Measurements from ENCODE around the gene NES.

Gene NES

DNA sequence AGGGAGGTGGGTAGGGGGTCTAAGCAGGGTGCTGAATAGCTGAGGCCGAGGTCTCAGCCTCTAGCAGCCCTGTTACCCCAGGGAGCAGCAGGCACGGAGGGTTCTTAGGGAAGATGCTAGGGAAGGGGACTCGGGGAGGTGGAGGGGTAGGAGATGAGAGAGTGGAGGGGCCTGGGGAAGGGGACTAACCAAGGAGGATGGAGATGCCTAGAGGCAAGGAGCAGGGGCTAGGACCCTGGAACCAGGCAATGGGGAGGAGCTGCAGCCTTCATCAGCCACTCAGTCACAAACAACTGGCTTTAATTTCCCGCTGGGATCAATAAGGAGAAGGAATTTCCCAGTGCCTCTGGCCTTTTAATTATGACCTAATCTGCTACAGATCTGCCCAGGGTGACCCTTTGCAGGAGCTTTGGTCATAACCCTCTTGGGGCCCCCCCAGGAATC, 31.0 kb upstream of the NES start:
- no peak for DNase-seq (ENCODE audit: low read depth)

DNA sequence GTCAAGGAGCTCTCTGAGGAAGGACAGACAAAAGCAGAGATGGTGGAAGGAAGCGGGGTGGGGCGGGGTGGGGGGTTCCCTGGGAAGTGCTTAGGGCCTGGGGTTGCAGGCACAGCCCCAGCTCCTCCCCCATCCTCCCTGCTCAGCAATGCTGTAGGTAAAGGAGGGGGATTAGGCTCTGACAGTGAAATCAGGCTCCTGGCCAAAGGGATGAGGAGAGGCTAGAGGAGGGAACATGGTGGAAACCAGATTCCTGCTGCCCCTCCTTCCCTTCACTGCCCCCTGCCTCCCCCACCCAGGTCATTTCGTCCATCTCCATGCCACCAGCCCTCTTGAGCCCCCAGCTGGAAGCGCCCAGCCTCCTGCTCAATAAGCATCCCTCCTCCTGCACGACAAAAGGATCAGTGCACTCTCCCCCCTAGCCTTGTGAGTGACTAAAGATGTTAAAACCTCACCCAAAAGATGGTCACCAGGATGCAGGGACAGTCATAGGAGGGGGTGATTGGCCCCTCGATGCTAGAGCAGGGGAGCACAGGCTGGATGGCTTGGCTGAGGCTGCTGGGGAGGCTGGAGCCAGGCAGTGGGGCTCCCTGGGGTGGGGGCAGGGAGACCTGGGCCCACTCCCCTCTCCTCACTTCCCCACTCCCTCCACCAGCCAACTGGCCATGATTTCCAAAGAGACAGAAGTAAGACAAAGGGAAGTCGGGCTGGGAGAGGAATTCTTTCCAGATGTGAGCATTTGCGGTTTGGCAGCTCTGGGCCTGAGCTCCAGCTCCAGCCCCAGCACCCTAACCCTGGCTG, 30.4 kb upstream of the NES start:
- TF ChIP-seq, protein P1, sequence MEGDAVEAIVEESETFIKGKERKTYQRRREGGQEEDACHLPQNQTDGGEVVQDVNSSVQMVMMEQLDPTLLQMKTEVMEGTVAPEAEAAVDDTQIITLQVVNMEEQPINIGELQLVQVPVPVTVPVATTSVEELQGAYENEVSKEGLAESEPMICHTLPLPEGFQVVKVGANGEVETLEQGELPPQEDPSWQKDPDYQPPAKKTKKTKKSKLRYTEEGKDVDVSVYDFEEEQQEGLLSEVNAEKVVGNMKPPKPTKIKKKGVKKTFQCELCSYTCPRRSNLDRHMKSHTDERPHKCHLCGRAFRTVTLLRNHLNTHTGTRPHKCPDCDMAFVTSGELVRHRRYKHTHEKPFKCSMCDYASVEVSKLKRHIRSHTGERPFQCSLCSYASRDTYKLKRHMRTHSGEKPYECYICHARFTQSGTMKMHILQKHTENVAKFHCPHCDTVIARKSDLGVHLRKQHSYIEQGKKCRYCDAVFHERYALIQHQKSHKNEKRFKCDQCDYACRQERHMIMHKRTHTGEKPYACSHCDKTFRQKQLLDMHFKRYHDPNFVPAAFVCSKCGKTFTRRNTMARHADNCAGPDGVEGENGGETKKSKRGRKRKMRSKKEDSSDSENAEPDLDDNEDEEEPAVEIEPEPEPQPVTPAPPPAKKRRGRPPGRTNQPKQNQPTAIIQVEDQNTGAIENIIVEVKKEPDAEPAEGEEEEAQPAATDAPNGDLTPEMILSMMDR (conservative IDR thresholded peaks at IDR 0.05; ENCODE audit: low read depth, low read length) = no peak
- H3K4me3 ChIP-seq (ENCODE audit: low read depth, low read length) = no peak overlapping the region
- DNase-seq (ENCODE audit: low read depth) = peak; percentile 50

More for the DNA sequence above, 31.0 kb upstream of the NES start:
- TF ChIP-seq, protein P1 (conservative IDR thresholded peaks at IDR 0.05; ENCODE audit: low read depth, low read length) = no peak
- H3K4me3 ChIP-seq (ENCODE audit: low read depth, low read length) = no peak overlapping the region

DNA sequence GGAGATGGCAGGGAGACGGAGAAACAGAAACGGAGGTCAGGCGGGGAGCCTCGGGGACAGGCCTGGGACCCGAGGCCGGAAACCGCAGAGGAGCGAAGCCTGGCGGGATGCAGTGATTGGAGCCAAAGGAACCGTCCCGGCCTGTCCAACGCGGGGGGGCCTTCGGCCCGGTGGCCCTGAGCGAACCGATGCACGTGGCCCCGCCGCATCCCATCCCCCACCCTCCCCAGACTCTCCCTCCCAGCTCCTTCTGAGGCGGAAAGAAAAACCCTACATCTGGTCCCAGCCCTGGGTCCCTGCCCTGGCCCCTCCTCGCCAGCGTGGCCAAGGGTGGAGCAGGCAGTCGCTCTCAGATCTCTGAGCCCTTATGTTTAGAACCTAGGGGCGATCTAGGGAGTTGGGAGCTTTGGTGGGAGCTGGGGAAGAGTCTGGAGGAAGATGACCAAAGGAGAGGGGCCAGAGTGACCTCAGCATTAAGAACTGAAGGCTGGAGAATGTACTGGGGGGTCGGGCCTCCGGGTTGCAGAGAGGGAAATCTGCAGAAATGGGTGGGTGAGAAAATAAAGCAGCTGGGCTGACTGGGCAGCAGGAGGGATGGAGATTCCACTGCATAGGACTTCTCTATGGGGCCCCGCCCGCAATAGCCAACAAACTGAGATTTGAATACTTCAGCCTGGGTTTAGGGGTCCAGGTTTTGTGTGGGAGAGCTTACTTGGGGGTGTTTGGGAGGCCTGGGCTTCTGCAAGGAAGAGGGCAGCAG, 29.6 kb upstream of the NES start:
- TF ChIP-seq, protein P1 (conservative IDR thresholded peaks at IDR 0.05; ENCODE audit: low read depth, low read length) = no peak
- peak overlapping the region; percentile 49 for H3K4me3 ChIP-seq (ENCODE audit: low read depth, low read length)
- peak; percentile 59 for DNase-seq (ENCODE audit: low read depth)

DNA sequence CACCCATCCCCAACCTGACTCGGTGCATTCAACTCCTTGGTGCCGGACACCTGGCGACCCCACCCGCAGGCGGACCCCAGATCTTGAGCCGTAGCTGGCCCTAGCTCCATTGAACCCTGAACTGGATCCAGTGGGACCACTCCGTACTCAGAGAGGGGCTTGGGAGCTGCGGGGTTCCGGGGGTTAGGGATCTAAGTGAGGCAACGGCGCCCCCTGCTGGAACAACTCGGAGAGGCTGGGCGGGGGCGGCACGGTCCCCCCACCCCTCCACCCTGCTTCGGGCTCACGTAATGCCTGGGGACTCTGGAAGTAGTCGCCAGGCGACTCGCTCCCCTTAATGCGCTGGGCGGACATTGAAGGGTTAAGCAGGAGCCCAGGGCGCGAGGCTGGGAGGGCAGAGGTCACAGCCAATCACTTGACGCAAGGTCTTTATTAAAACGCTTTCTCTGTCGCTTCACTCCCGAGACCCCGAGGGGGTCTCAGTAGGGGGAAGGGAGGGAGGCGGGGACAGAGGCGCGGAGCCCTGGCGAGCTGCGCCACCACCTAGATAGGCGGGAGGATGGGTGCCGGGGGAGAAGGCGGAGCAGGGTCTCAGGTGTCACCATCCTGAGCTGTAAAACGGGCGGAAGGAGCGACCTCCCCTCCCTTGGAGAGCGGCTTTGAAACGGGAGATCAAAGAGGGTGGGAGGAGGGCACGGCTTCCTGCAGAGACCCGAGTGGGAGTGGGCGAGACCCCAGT, 28.9 kb upstream of the NES start:
- DNase-seq (ENCODE audit: low read depth) = peak; percentile 52
- TF ChIP-seq, protein P1 (conservative IDR thresholded peaks at IDR 0.05; ENCODE audit: low read depth, low read length) = peak; percentile 76
- peak overlapping the region; percentile 49 for H3K4me3 ChIP-seq (ENCODE audit: low read depth, low read length)

DNA sequence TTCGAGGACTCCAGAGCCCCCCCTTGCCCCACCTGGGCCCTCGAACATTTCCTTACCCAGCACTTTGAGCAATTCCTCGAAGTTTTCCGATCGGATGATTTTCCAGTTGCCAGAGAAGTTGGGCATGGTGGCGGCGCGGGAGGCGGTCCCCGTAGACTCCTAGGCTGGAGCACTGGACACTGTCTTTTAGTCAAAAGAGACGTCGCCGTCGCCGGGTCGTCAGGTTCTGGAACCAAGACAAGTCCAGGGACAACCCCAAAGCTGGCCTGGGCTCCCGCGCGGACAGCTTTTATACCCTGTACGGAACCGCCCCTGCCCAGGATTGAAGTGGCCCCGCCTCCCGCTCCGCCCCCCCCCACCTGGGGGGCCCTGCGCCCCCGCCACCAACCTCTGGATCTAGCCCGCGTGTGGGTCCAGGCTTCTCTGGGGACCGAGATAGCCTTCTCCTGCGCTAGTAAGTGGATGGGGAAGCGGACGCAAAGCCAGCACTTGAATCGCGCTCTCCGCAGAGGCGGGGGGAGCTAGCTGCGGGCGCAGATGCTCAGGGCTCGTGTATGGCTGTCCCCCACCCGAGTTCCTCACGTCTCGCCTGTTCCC, 28.2 kb upstream of the NES start, which contains the start of gene CRABP2:
Gene CRABP2, minus strand, starts transcription at position 263 of the 597 bp plus-strand sequence. Its CDS starts 137 bp downstream, at position 126.
- DNase-seq (ENCODE audit: low read depth) = peak; percentile 28
- TF ChIP-seq, protein P1 (conservative IDR thresholded peaks at IDR 0.05; ENCODE audit: low read depth, low read length) = no peak
- peak within 1 kb of the TSS; percentile 49 for H3K4me3 ChIP-seq (ENCODE audit: low read depth, low read length)

DNA sequence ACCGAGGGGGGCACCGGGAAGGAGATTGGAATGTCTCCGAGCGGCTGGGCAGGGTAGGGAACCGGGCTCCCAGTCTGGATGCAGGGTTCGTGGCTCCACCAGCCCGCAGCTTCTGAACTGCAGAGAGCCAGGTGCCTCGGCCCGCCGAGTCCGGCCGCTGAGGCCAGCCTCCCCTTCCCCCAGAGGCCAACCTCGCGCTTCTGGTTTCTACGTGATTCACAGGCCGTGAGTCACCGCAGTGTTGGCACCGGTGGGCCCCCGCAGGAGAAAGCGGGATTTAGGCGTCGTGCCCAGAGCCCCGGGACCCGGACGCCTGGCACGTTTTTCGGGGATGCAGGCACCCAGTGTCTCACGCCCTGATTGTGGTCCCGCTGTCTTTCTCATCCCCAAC, 27.7 kb upstream of the NES start:
- TF ChIP-seq, protein P1 (conservative IDR thresholded peaks at IDR 0.05; ENCODE audit: low read depth, low read length) = no peak
- peak overlapping the region; percentile 49 for H3K4me3 ChIP-seq (ENCODE audit: low read depth, low read length)
- peak; percentile 54 for DNase-seq (ENCODE audit: low read depth)
